GM23338 (cell line): ENCODE results near the gene SP2. TPM values are rescaled to one million over a fixed set of nuclear protein-coding genes. Genes with fewer than 3 reads are reported as not detected.

Experiments
- ATAC-seq: fragments of 200-7000 bp; cut with Tn5 transposase; 3 replicates; pipeline ENCODE4 v1.9.1; 2020
- DNase-seq: peaks from one replicate; pipeline ENCODE4 v3.0.0-alpha.2; 2015; ENCODE audit warnings: low spot score
- H2AFZ ChIP-seq: fragments of 200-600 bp; sonication (generic); 2 replicates; pipeline ENCODE4 v1.8.0; 2016; ENCODE audit warnings: antibody characterized with exemption, mild to moderate bottlenecking, moderate library complexity
- H3F3A ChIP-seq: fragments of 200-600 bp; sonication (generic); replicated peaks from 2 replicates; pipeline ENCODE4 v1.8.0; 2017; ENCODE audit warnings: antibody characterized with exemption, mixed run types, low read depth
- H3K27ac ChIP-seq: fragments of 200-600 bp; sonication (generic); 2 replicates; pipeline ENCODE4 v1.6.1; 2016; ENCODE audit warnings: low read depth
- H3K27me3 ChIP-seq: fragments of 200-600 bp; sonication (generic); 2 replicates; pipeline ENCODE4 v1.8.0; 2016; ENCODE audit warnings: mild to moderate bottlenecking, mixed run types, moderate library complexity; ENCODE audit not compliant: insufficient read depth
- H3K36me3 ChIP-seq: fragments of 200-600 bp; sonication (generic); 2 replicates; pipeline ENCODE4 v1.8.0; 2016; ENCODE audit warnings: mild to moderate bottlenecking; ENCODE audit not compliant: insufficient read depth
- H3K4me1 ChIP-seq: fragments of 200-600 bp; sonication (generic); 2 replicates; pipeline ENCODE4 v1.8.0; 2016; ENCODE audit warnings: mild to moderate bottlenecking, moderate library complexity; ENCODE audit not compliant: insufficient read depth
- H3K4me2 ChIP-seq: fragments of 200-600 bp; sonication (generic); 2 replicates; pipeline ENCODE4 v1.7.1; 2017; ENCODE audit warnings: mixed run types
- H3K4me3 ChIP-seq: fragments of 200-600 bp; sonication (generic); 2 replicates; pipeline ENCODE4 v1.6.1; 2016; ENCODE audit warnings: mixed run types
- H3K79me2 ChIP-seq: fragments of 200-600 bp; sonication (generic); replicated peaks from 2 replicates; pipeline ENCODE4 v1.8.0; 2017; ENCODE audit warnings: mild to moderate bottlenecking; ENCODE audit not compliant: insufficient read depth
- H3K9me2 ChIP-seq: fragments of 200-600 bp; sonication (generic); 2 replicates; pipeline ENCODE4 v1.8.0; 2017; ENCODE audit not compliant: insufficient read depth
- H4K20me1 ChIP-seq: fragments of 200-600 bp; sonication (generic); replicated peaks from 2 replicates; pipeline ENCODE4 v1.8.0; 2017; ENCODE audit warnings: mild to moderate bottlenecking; ENCODE audit not compliant: insufficient read depth
- H3K27ac Mint-ChIP-seq: 2 replicates; pipeline ENCODE4 v1.8.0; 2020; ENCODE audit warnings: inconsistent platforms, mild to moderate bottlenecking, moderate library complexity, mixed read lengths
- H3K27me3 Mint-ChIP-seq: 3 replicates; pipeline ENCODE4 v1.8.0; 2022; ENCODE audit warnings: low read depth, mild to moderate bottlenecking, moderate library complexity, mixed read lengths, inconsistent platforms; ENCODE audit not compliant: insufficient read depth, poor library complexity
- H3K36me3 Mint-ChIP-seq: 3 replicates; pipeline ENCODE4 v1.8.0; 2021; ENCODE audit warnings: low read depth, mild to moderate bottlenecking, inconsistent platforms, moderate library complexity, mixed read lengths
- H3K4me1 Mint-ChIP-seq: 3 replicates; pipeline ENCODE4 v1.8.0; 2020; ENCODE audit warnings: mild to moderate bottlenecking, inconsistent platforms, mixed read lengths
- H3K4me3 Mint-ChIP-seq: 3 replicates; pipeline ENCODE4 v1.8.0; 2021; ENCODE audit warnings: moderate library complexity, mild to moderate bottlenecking, inconsistent platforms, mixed read lengths
- H3K9me3 Mint-ChIP-seq: 3 replicates; pipeline ENCODE4 v1.8.0; 2020; ENCODE audit warnings: moderate library complexity, mild to moderate bottlenecking, inconsistent platforms, mixed read lengths
- CTCF ChIP-seq, 2 experiments: fragments of 200-600 bp in 1 of 2; sonication (generic) in 1 of 2; conservative IDR thresholded peaks; 2 replicates each; pipeline versions ENCODE4 v1.5.1 to v1.6.1; 2016 to 2017; ENCODE audit warnings: antibody characterized with exemption in 2 of 2, low read depth in 2 of 2, mild to moderate bottlenecking in 2 of 2, moderate library complexity in 1 of 2
- JUNB ChIP-seq: IDR thresholded peaks from one replicate; pipeline ENCODE4 v1.6.1; 2016; ENCODE audit warnings: antibody characterized with exemption; ENCODE audit not compliant: unreplicated experiment
- NANOG ChIP-seq: IDR thresholded peaks from 2 replicates; pipeline ENCODE4 v1.6.1; 2016; ENCODE audit warnings: antibody characterized with exemption, borderline replicate concordance
- POLR2AphosphoS5 ChIP-seq: IDR thresholded peaks from 2 replicates; pipeline ENCODE4 v1.6.1; 2016; ENCODE audit warnings: antibody characterized with exemption, low read depth
- REST ChIP-seq: IDR thresholded peaks from one replicate; pipeline ENCODE4 v1.6.1; 2018; ENCODE audit warnings: antibody characterized with exemption; ENCODE audit not compliant: unreplicated experiment
- STAT1 ChIP-seq: IDR thresholded peaks from one replicate; pipeline ENCODE4 v1.6.1; 2016; ENCODE audit warnings: antibody characterized with exemption; ENCODE audit not compliant: unreplicated experiment
- ZNF331 ChIP-seq: fragments of 250-450 bp; sonication (Bioruptor Pico); IDR thresholded peaks from 2 replicates; pipeline ENCODE4 v1.5.0; 2020; ENCODE audit warnings: low read depth, mild to moderate bottlenecking, moderate library complexity
- ZNF462 ChIP-seq: fragments of 250-450 bp; sonication (Bioruptor Pico); IDR thresholded peaks from 2 replicates; pipeline ENCODE4 v1.5.0; 2020; ENCODE audit warnings: mild to moderate bottlenecking, moderate library complexity
- polyA plus RNA-seq: library from polyadenylated mRNA; unstranded; fragments of >200 nt; fragmentation: Nextera tagmentation; extraction: Ambion mirVana; gene quantifications from 2 replicates; pipeline ENCODE4 v1.2.1, GENCODE V29; 2016
- total RNA-seq: library from RNA; depleted of rRNA; stranded (reverse); fragments of >200 nt; shearing (Covaris generic); gene quantifications from 2 replicates; pipeline ENCODE4 v1.2.3, GENCODE V29; 2014

SP2 gene
- total and polyA plus RNA-seq, 2 experiments from 2014 or later: 6.0 to 12.9 TPM

GRCh38 chr17:47949197-47949759 lies 53.2 kb downstream of the SP2 start:
- peak overlapping the region; percentile 74 for H3K4me2 ChIP-seq
- H3K27me3 ChIP-seq: no peaks in the 10 kb centered on the region
- Mint-ChIP-seq H3K27me3 (peaks cover 9% of the 10 kb centered on the region), H3K4me1 (peaks cover 19% of the 10 kb centered on the region), H3K4me3 (peak overlapping the region; percentile 63), H3K9me3 (no peaks in the 10 kb centered on the region), H3K36me3 (peaks cover 5% of the 10 kb centered on the region; the same call in 2 of the 3 replicates), H3K27ac (peak overlapping the region; percentile 80)
- H3K4me1 ChIP-seq: 0 out of 2 replicates have a peak, but pooled peaks cover 5% of the 10 kb centered on the region
- H2AFZ ChIP-seq: peak overlapping the region; percentile 92
- H3K79me2 ChIP-seq: no peaks in the 10 kb centered on the region
- no peaks in the 10 kb centered on the region for H4K20me1 ChIP-seq
- peaks cover 2% of the 10 kb centered on the region; the same call in 1 of the 2 replicates for H3F3A ChIP-seq
- peak; percentile 96 for DNase-seq
- TF ChIP-seq REST (no peak), ZNF331 (CRISPR knock-in tag) (no peak), STAT1 (no peak), CTCF (conservative IDR thresholded peaks at IDR 0.05; ENCODE audit: low read depth in 2 of 2) (peak; percentile 91 to 97), NANOG (no peak), ZNF462 (no peak), POLR2AphosphoS5 (no peak), JUNB (no peak)
- H3K9me2 ChIP-seq: no peaks in the 10 kb centered on the region
- no peaks in the 10 kb centered on the region for H3K36me3 ChIP-seq
- ATAC-seq: peak; percentile 93
- no peak overlapping the region for H3K27ac ChIP-seq
- H3K4me3 ChIP-seq: peak overlapping the region; percentile 40
